Measurements from ENCODE around the gene OR10AG1. TPM values are rescaled to one million over a fixed set of nuclear protein-coding genes. Genes with fewer than 3 reads are reported as not detected.

Gene OR10AG1, protein sequence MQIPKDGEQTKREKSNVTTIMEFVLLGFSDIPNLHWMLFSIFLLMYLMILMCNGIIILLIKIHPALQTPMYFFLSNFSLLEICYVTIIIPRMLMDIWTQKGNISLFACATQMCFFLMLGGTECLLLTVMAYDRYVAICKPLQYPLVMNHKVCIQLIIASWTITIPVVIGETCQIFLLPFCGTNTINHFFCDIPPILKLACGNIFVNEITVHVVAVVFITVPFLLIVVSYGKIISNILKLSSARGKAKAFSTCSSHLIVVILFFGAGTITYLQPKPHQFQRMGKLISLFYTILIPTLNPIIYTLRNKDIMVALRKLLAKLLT
- not detected for total RNA-seq

GRCh38 chr11:55969845-55970244 lies at the start of gene OR10AG1:
OR10AG1 (minus strand) TSS chr11:55969945; CDS start chr11:55969907, 38 bp downstream.
- no peak within 1 kb of the TSS for H3K27ac ChIP-seq
- no peak for DNase-seq
- H3K9me3 ChIP-seq = no peaks in the 10 kb centered on the region
- intact Hi-C loops (cut with DNase I) = no loop called here
- H3K4me3 ChIP-seq = no peak within 1 kb of the TSS
- no peak for ATAC-seq
- no peaks in the 10 kb centered on the region for H3K27me3 ChIP-seq
- H3K36me3 ChIP-seq (replicated peaks in 1 of 2; ENCODE audit: insufficient read depth in 1 of 2, low read depth in 2 of 2) = no peaks in the 10 kb centered on the region
- no peaks in the 10 kb centered on the region for H3K4me1 ChIP-seq
- TF ChIP-seq CTCF (IDR thresholded peaks at IDR 0.05) = no peak
- TF ChIP-seq POLR2A (IDR thresholded peaks at IDR 0.05) = no peak
- WGBS, 2 donors = 65 to 76% methylated on average over 2 of the region's 2 CpGs

GRCh38 chr11:56013805-56014204 lies 44.1 kb upstream of the OR10AG1 start:
- 53 to 56% methylated on average over 2 of the region's 2 CpGs for WGBS, 2 donors
- Histone ChIP-seq H3K4me1 (no peaks in the 10 kb centered on the region), H3K4me3 (no peak overlapping the region), H3K9me3 (no peaks in the 10 kb centered on the region), H3K27ac (no peak overlapping the region), H3K27me3 (no peaks in the 10 kb centered on the region), H3K36me3 (replicated peaks in 1 of 2; ENCODE audit: insufficient read depth in 1 of 2, low read depth in 2 of 2) (no peaks in the 10 kb centered on the region)
- intact Hi-C loops (cut with DNase I) = no loop called here
- TF ChIP-seq CTCF (IDR thresholded peaks at IDR 0.05) = no peak
- no peak for TF ChIP-seq POLR2A (IDR thresholded peaks at IDR 0.05)
- ATAC-seq = no peak
- no peak for DNase-seq

DNA sequence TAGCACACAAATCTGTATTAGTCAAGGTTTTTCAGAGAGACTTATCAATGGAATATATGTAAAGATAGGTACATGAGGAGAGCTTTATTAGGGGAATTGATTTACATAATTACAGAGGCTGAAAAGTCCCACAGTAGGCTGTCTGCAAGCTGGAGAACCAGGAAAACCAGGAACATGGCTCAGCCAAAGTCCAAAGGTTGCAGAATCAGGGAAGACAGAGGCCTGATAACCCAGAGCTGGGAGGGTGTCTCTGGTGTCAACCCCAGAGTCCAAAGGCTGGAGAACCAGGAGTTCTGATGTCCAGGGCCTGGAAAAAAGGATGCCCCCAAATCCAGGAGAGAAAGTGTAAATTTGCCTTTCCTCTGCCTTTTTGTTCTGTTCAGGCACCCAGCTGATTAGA lies 41.0 kb upstream of the OR10AG1 start:
- no peak overlapping the region for H3K4me3 ChIP-seq
- intact Hi-C loops (cut with DNase I) = no loop called here
- H3K36me3 ChIP-seq (replicated peaks in 1 of 2; ENCODE audit: insufficient read depth in 1 of 2, low read depth in 2 of 2) = no peaks in the 10 kb centered on the region
- no peaks in the 10 kb centered on the region for H3K9me3 ChIP-seq
- DNase-seq (no peak), ATAC-seq (no peak)
- TF ChIP-seq CTCF (IDR thresholded peaks at IDR 0.05) (no peak), POLR2A (IDR thresholded peaks at IDR 0.05) (no peak)
- H3K27me3 ChIP-seq = no peaks in the 10 kb centered on the region
- H3K4me1 ChIP-seq = no peaks in the 10 kb centered on the region
- H3K27ac ChIP-seq = no peak overlapping the region

DNA sequence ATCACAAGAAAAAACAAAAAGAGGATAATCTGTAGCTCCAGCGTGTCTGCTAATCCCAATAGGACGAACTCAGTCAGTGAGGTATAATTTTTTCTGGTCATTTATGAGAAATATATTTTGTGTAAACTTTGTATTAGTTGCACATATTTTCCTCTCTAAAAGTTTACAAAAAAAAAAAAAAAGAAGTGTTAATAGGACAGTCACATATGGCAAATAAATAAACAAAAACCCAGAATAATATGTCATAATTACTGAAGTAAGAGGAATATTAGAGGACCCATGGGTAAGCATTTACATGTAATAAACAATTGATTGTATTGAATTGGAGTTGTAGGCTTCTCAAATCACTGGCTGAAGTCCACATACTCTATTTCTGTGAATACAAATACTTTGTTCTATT lies 24.8 kb upstream of the OR10AG1 start, which contains the start of gene OR5F1:
TSS of gene OR5F1 (minus strand) at position 101 of the 400 bp plus-strand sequence. CDS start at position 101, 0 bp downstream.
- H3K27ac ChIP-seq = no peak within 1 kb of the TSS
- no peak within 1 kb of the TSS for H3K4me3 ChIP-seq
- H3K4me1 ChIP-seq = no peaks in the 10 kb centered on the region
- H3K36me3 ChIP-seq (replicated peaks in 1 of 2; ENCODE audit: insufficient read depth in 1 of 2, low read depth in 2 of 2) = no peaks in the 10 kb centered on the region
- TF ChIP-seq CTCF (IDR thresholded peaks at IDR 0.05) (no peak), POLR2A (IDR thresholded peaks at IDR 0.05) (no peak)
- no peak for ATAC-seq
- WGBS, 2 donors = 42 to 58% methylated on average over 2 of the region's 2 CpGs
- intact Hi-C loops (cut with DNase I) = no loop called here
- no peaks in the 10 kb centered on the region for H3K9me3 ChIP-seq
- no peak for DNase-seq
- no peaks in the 10 kb centered on the region for H3K27me3 ChIP-seq

GRCh38 chr11:55970935-55971334 lies 1.2 kb upstream of the OR10AG1 start:
- Histone ChIP-seq H3K36me3 (replicated peaks in 1 of 2; ENCODE audit: insufficient read depth in 1 of 2, low read depth in 2 of 2) (no peaks in the 10 kb centered on the region), H3K4me1 (no peaks in the 10 kb centered on the region), H3K27me3 (no peaks in the 10 kb centered on the region), H3K27ac (no peak overlapping the region), H3K9me3 (no peaks in the 10 kb centered on the region), H3K4me3 (no peak overlapping the region)
- intact Hi-C loops (cut with DNase I) = no loop called here
- WGBS, 2 donors = 87 to 90% methylated on average over 2 to 3 of the region's 3 CpGs
- TF ChIP-seq CTCF (IDR thresholded peaks at IDR 0.05) (no peak), POLR2A (IDR thresholded peaks at IDR 0.05) (no peak)
- no peak for DNase-seq
- ATAC-seq = no peak

All from body of pancreas (tissue), 4 donors.